ACC112 (cell line): ENCODE measurements around the gene BIRC5.

Experiments
- H2AFZ ChIP-seq: fragments of 200-600 bp; sonication (generic); one replicate; pipeline ENCODE4 v1.6.0; 2017; ENCODE audit warnings: antibody characterized with exemption, low read length; ENCODE audit not compliant: unreplicated experiment
- H3K27ac ChIP-seq: fragments of 200-600 bp; sonication (generic); 2 replicates; pipeline ENCODE4 v1.5.1; 2014; ENCODE audit warnings: low read depth, mild to moderate bottlenecking, antibody characterized with exemption, low read length, moderate library complexity
- H3K27me3 ChIP-seq: fragments of 200-600 bp; sonication (generic); 2 replicates; pipeline ENCODE4 v1.6.1; 2014; ENCODE audit warnings: mild to moderate bottlenecking, antibody characterized with exemption, low read length, moderate library complexity, mixed read lengths; ENCODE audit not compliant: insufficient read depth
- H3K36me3 ChIP-seq: fragments of 200-600 bp; sonication (generic); 2 replicates; pipeline ENCODE4 v1.6.1; 2016; ENCODE audit warnings: mild to moderate bottlenecking, antibody characterized with exemption, low read length, moderate library complexity, mixed read lengths; ENCODE audit not compliant: insufficient read depth
- H3K4me1 ChIP-seq: fragments of 200-600 bp; sonication (generic); one replicate; pipeline ENCODE4 v1.6.1; 2016; ENCODE audit warnings: low read length, mixed read lengths; ENCODE audit not compliant: insufficient read depth, unreplicated experiment, control insufficient read depth
- H3K4me3 ChIP-seq: fragments of 200-600 bp; sonication (generic); 2 replicates; pipeline ENCODE4 v1.5.1; 2014; ENCODE audit warnings: mild to moderate bottlenecking, low read depth, low read length
- H3K79me2 ChIP-seq: fragments of 200-600 bp; sonication (generic); one replicate; pipeline ENCODE4 v1.6.0; 2016; ENCODE audit warnings: low read length; ENCODE audit not compliant: control insufficient read depth, unreplicated experiment, insufficient read depth

Gene BIRC5

DNA sequence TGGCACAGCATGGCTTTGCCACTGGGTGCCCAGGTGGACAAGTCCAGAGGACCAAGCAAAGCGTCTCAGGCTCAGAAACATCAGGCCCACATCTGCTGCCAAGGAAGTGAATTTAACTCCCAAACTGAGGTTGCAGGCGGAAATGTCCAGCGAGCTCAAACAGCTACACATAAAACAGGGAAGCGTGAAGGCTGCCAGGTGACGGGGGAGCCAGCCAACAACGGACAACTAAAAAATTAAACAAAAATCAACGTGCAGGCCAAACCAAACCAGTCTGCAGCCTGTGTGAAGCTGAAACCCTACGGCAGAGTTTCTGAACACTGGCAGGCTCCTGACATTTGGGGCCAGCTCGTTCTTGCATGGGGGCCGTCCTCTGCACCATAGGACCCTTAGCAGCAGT lies 29.7 kb upstream of the BIRC5 start:
- peaks cover 16% of the 10 kb centered on the region for H3K4me1 ChIP-seq
- peaks cover 25% of the 10 kb centered on the region for H3K79me2 ChIP-seq
- H3K27me3 ChIP-seq: no peaks in the 10 kb centered on the region
- H3K36me3 ChIP-seq: peaks cover 4% of the 10 kb centered on the region; the same call in 1 of the 2 replicates
- H3K27ac ChIP-seq: no peak overlapping the region
- H2AFZ ChIP-seq: no peak overlapping the region
- no peak overlapping the region for H3K4me3 ChIP-seq

- peaks cover 4% of the 10 kb centered on the region; the same call in 1 of the 2 replicates for H3K36me3 ChIP-seq
- H3K27ac ChIP-seq: no peak overlapping the region
- H3K4me3 ChIP-seq: peak overlapping the region; percentile 92
- peaks cover 11% of the 10 kb centered on the region for H3K4me1 ChIP-seq
- H3K27me3 ChIP-seq: no peaks in the 10 kb centered on the region
- H2AFZ ChIP-seq: no peak overlapping the region
- H3K79me2 ChIP-seq: peaks cover 25% of the 10 kb centered on the region
Measured at GRCh38 chr17:78184868-78185267, 29.2 kb upstream of the BIRC5 start.

DNA sequence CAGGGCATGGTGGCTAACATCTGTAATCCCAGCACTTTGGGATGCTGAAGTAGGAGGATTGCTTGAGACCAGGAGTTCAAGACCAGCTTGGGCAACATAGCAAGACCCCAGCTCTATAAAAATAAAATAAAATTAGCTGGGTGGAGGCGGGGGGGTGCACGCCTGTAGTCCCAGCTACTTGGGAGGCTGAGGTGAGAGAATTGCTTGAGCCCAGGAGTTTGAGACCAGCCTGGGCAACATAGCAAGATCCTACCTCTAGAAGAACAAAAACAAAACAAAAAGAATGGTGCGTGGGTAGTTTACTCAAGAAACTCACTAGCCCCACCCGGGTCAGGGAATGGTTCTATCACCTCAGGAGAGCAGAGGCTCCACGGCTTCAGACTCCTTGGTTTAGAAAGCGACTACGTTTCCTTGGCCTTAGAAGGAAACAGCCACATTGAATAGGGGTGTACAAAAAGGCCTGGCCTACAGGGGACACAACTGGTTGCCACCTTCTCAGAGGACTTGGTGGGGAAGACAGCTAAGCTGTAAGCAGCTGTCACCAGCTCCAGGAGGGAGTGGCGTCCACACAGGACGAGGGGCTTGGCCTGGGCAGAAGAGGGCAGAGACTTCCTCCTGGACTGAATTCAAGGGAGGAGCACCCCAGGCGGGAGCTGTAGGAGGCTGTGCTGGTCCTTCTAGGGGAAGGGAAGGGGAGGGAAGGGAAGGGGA lies 27.9 kb upstream of the BIRC5 start:
- peaks cover 25% of the 10 kb centered on the region for H3K79me2 ChIP-seq
- H3K27ac ChIP-seq: no peak overlapping the region
- no peaks in the 10 kb centered on the region for H3K27me3 ChIP-seq
- peaks cover 4% of the 10 kb centered on the region for H3K4me1 ChIP-seq
- H3K4me3 ChIP-seq: peak overlapping the region; percentile 92
- no peak overlapping the region for H2AFZ ChIP-seq
- H3K36me3 ChIP-seq: no peaks in the 10 kb centered on the region

DNA sequence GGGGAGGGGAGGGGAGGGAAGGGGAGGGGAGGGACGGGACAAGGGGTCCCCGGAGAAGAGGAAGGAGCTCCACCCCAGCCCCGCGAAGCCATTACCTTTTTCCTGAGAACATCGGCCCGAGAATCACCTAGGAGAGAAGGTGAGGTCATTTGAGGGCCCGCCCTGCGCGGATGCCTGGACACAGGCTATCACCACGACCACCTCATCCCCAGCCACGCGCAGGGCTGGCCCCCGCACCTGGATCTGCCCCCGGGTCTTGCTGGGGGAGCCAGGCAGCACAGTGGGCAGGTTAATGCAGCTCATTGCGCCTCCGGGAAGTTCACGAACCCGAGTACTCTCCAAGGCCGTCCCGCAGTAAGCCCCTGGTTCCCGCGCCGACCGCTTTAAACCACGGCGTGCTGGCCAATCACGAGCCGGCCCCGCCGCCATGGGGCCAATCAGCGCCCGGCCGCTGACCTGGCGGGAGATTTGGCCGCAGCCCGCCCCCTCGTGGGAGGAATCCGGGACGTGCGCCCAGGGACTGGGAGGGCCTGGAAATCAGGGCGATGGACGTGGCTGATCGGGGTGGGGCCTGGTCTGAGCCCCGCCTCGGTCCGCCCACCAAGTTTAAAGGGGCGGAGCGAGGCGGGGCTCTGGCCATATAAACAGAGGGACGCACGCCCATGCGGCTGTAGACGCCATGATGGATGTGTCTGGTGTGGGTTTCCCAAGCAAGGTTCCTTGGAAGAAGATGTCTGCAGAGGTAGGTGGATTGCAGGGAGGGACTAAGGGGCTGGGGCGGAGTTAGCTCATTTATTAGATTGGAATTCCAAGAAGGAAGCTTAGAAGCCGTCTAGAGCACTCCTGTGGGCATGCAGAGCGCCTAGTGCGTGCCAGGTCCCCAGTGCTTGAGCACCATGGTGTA lies 27.1 kb upstream of the BIRC5 start, which contains the start of the genes AFMID and TK1:
Gene AFMID, plus strand, starts transcription at position 671 of the 904 bp plus-strand sequence. Its CDS starts 9 bp downstream, at position 680.
Gene TK1, minus strand, starts transcription at position 361 of the 904 bp plus-strand sequence. Its CDS starts 58 bp downstream, at position 303.
- H3K79me2 ChIP-seq: peaks cover 25% of the 10 kb centered on the region
- peak within 1 kb of the TSS; percentile 92 for H3K4me3 ChIP-seq
- peak within 1 kb of the TSS; percentile 61 for H2AFZ ChIP-seq

DNA sequence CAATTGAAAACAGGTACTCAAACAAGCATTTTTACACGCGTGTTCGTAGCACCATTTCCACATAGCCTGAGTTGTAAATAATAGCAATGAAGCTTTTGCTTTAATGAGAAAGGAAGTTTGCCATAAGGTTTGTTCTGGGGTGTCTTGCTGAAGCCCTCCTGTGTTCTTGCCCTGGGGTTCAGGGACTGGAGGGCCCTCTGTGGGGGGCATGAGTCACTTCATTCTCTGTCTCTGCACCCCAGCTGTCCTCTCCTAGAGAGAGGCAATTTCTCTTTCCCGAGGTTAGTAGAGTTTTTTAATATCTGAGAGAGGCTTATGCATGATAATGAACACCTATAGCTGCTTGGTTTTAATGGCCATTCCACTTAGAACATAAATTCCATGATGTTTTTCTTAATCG lies 17.3 kb upstream of the BIRC5 start:
- no peak overlapping the region for H3K27ac ChIP-seq
- no peaks in the 10 kb centered on the region for H3K4me1 ChIP-seq
- peaks cover 12% of the 10 kb centered on the region; the same call in 1 of the 2 replicates for H3K36me3 ChIP-seq
- H3K79me2 ChIP-seq: peaks cover 4% of the 10 kb centered on the region
- no peak overlapping the region for H3K4me3 ChIP-seq
- no peaks in the 10 kb centered on the region for H3K27me3 ChIP-seq
- H2AFZ ChIP-seq: no peak overlapping the region

More for the DNA sequence above, 27.1 kb upstream of the BIRC5 start, which contains the start of the genes AFMID and TK1:
- H3K4me1 ChIP-seq: peaks cover 4% of the 10 kb centered on the region
- H3K27ac ChIP-seq: peak within 1 kb of the TSS; percentile 52; the same call in 1 of the 2 replicates
- no peaks in the 10 kb centered on the region for H3K27me3 ChIP-seq
- H3K36me3 ChIP-seq: no peaks in the 10 kb centered on the region

DNA sequence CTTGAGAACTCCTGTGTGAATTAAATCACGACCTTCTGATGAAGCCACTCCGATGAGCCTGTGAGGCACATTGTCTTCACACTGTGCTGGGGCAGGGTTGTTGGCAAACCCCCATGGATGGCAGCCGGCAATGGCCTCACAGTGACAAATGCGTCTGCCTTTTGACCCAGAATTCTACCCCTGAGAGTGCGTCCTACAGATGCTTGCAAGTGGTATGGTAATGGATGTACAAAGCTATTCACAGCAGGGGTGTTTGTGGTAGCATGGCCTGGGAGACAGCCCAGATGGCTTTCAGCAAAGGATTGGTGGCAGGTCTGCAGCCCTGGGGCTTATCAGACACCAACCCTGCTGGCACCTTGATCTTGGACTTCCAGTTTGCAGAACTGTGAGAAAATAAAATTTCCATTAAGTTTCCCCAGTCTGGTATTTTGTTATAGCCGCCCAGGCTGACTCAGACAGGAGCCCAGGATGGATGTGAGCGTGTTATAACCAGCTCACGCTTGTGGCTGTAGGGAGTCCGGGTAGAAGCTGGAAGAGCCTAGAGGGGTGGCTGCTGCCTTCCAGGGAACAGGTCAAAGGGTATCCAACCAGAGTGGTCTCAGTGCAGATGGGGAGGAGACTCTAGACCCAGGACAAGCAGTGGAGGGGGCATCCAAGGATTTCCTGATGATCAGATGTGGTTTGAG lies 16.8 kb upstream of the BIRC5 start:
- Histone ChIP-seq H3K79me2 (peaks cover 4% of the 10 kb centered on the region), H3K4me3 (no peak overlapping the region), H3K27ac (peak overlapping the region; percentile 89; the same call in 1 of the 2 replicates), H2AFZ (no peak overlapping the region), H3K27me3 (no peaks in the 10 kb centered on the region), H3K4me1 (no peaks in the 10 kb centered on the region), H3K36me3 (peaks cover 12% of the 10 kb centered on the region; the same call in 1 of the 2 replicates)

DNA sequence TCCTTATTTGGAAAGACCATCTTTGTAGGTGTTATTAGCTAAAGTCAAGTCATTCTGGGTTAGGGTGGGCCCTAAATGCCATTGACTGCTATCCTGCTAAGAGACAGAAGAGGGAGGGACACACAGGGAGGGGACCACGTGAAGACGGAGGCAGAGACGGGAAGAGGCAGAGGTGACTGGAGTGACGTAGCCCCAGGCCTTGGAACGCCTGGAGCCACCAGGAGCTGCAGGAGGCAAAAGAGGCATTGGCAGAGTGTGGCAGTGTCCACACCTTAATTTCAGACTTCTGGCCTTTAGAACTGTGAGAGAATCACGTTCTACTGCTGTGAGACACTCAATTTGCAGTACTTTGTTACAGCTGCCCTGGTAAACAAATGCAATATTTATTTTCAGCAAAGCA lies 13.6 kb upstream of the BIRC5 start:
- Histone ChIP-seq H3K27ac (no peak overlapping the region), H3K79me2 (peaks cover 4% of the 10 kb centered on the region), H3K4me3 (no peak overlapping the region), H2AFZ (no peak overlapping the region), H3K27me3 (no peaks in the 10 kb centered on the region), H3K4me1 (no peaks in the 10 kb centered on the region), H3K36me3 (peaks cover 9% of the 10 kb centered on the region; the same call in 1 of the 2 replicates)

- peaks cover 4% of the 10 kb centered on the region; the same call in 1 of the 2 replicates for H3K36me3 ChIP-seq
- H2AFZ ChIP-seq: no peak overlapping the region
- no peak overlapping the region for H3K4me3 ChIP-seq
- H3K4me1 ChIP-seq: no peaks in the 10 kb centered on the region
- H3K27me3 ChIP-seq: no peaks in the 10 kb centered on the region
- H3K27ac ChIP-seq: no peak overlapping the region
- H3K79me2 ChIP-seq: peaks cover 4% of the 10 kb centered on the region
Measured at GRCh38 chr17:78202666-78203065, 11.4 kb upstream of the BIRC5 start.

- no peak overlapping the region for H3K27ac ChIP-seq
- no peak overlapping the region for H3K4me3 ChIP-seq
- H3K36me3 ChIP-seq: peaks cover 4% of the 10 kb centered on the region; the same call in 1 of the 2 replicates
- H3K27me3 ChIP-seq: no peaks in the 10 kb centered on the region
- peaks cover 4% of the 10 kb centered on the region for H3K79me2 ChIP-seq
- no peak overlapping the region for H2AFZ ChIP-seq
- H3K4me1 ChIP-seq: no peaks in the 10 kb centered on the region
Measured at GRCh38 chr17:78204387-78205123, 9.5 kb upstream of the BIRC5 start.
